Hepatocyte (in vitro differentiated cells): Measurements from ENCODE around the gene KLK5.

Experiments used
- EZH2 ChIP-seq: fragments of 200-600 bp; sonication (generic); IDR thresholded peaks from 2 replicates; pipeline ENCODE4 v1.6.1; 2016; ENCODE audit warnings: antibody characterized with exemption, mild to moderate bottlenecking, borderline replicate concordance
- TF ChIP-seq, protein P1 (sequence below): fragments of 200-600 bp; sonication (generic); IDR thresholded peaks from 2 replicates; pipeline ENCODE4 v1.5.1; 2016; ENCODE audit warnings: antibody characterized with exemption, mild to moderate bottlenecking; ENCODE audit not compliant: poor library complexity

DNA sequence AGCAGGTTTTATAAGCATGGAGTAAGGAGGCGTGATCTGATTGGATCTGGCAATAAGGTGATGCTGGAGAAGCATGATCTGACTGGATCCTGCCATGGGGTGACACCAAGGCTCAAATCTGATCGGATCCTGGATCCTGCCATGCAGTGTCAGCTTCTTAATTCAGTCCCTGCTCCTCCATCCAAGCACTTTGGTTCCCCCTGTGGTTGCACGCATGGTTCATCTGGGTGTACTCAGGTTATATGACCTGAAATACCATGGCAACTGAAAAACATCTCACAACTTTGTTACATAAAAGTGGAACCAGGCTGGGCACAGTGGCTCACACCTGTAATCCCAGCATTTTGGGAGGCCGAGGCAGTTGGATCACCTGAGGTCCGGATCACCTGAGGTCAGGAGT lies 24.0 kb downstream of the KLK5 start:
- TF ChIP-seq, protein P1, sequence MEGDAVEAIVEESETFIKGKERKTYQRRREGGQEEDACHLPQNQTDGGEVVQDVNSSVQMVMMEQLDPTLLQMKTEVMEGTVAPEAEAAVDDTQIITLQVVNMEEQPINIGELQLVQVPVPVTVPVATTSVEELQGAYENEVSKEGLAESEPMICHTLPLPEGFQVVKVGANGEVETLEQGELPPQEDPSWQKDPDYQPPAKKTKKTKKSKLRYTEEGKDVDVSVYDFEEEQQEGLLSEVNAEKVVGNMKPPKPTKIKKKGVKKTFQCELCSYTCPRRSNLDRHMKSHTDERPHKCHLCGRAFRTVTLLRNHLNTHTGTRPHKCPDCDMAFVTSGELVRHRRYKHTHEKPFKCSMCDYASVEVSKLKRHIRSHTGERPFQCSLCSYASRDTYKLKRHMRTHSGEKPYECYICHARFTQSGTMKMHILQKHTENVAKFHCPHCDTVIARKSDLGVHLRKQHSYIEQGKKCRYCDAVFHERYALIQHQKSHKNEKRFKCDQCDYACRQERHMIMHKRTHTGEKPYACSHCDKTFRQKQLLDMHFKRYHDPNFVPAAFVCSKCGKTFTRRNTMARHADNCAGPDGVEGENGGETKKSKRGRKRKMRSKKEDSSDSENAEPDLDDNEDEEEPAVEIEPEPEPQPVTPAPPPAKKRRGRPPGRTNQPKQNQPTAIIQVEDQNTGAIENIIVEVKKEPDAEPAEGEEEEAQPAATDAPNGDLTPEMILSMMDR, result no peak
- TF ChIP-seq EZH2, result no peak
